Measurements from ENCODE around the gene KRT2. TPM values are rescaled to one million over a fixed set of nuclear protein-coding genes. Genes with fewer than 3 reads are reported as not detected.

KRT2 gene
- total and polyA plus RNA-seq, 2 of the 4 experiments (the other 2 are of a cell fraction): not detected

GRCh38 chr12:52686756-52687487 is 34.9 kb upstream of the KRT2 start:
- Histone ChIP-seq H2AFZ (replicated peaks; ENCODE audit: low read length, poor library complexity) (no peak overlapping the region), H3K9ac (ENCODE audit: low read depth, low read length) (no peak overlapping the region), H3K23ac (ENCODE audit: low read depth, low read length) (no peak overlapping the region), H3K36me3 (ENCODE audit: control insufficient read depth, insufficient read depth, low read length) (no peaks in the 10 kb centered on the region), H3K4me1 (ENCODE audit: control insufficient read depth, insufficient read depth, low read length) (peaks cover 2% of the 10 kb centered on the region; the same call in 1 of the 2 replicates), H2BK20ac (ENCODE audit: low read depth, low read length) (no peak overlapping the region), H2BK15ac (ENCODE audit: low read depth, low read length) (no peak overlapping the region), H3K4ac (ENCODE audit: low read depth, low read length) (no peak overlapping the region), H3K27me3 (ENCODE audit: control insufficient read depth, insufficient read depth, low read length) (peaks cover 51% of the 10 kb centered on the region), H4K5ac (ENCODE audit: low read depth, low read length) (no peak overlapping the region), H3K27ac (ENCODE audit: insufficient read depth, low read length) (no peak overlapping the region), H4K91ac (ENCODE audit: insufficient read depth, low read depth, low read length) (no peak overlapping the region), H2BK5ac (ENCODE audit: low read depth, low read length, poor library complexity, severe bottlenecking) (no peak overlapping the region), H3K14ac (replicated peaks; ENCODE audit: low read depth, low read length) (no peak overlapping the region), H3K9me1 (ENCODE audit: insufficient read depth, low read length) (no peaks in the 10 kb centered on the region), H3K18ac (ENCODE audit: low read depth, low read length) (no peak overlapping the region), H2AK9ac (replicated peaks; ENCODE audit: low read depth, low read length, poor library complexity) (no peak overlapping the region), H2AK5ac (ENCODE audit: low read depth, low read length) (no peak overlapping the region), H3K56ac (ENCODE audit: extremely low read depth, insufficient read depth, low read length) (no peak overlapping the region), H3K4me3 (ENCODE audit: insufficient read depth, low read depth, low read length) (no peak overlapping the region), H4K8ac (ENCODE audit: low read depth in 2 of 2, low read length in 2 of 2) (no peak overlapping the region), H4K20me1 (ENCODE audit: insufficient read depth, low read length) (no peaks in the 10 kb centered on the region), H3K79me1 (ENCODE audit: low read depth in 1 of 2, low read length in 2 of 2) (no peaks in the 10 kb centered on the region), H3K9me3 (ENCODE audit: control insufficient read depth, insufficient read depth, low read length) (no peaks in the 10 kb centered on the region), H3K4me2 (ENCODE audit: low read depth, low read length) (no peak overlapping the region), H2BK120ac (ENCODE audit: low read depth, low read length) (no peak overlapping the region)
- in situ Hi-C loops (cut with MboI; ENCODE audit: low sequenced_read_pairs): no loop called here
- intact Hi-C loops (cut with micrococcal nuclease): no loop called here
- TF ChIP-seq CTCF (conservative IDR thresholded peaks at IDR 0.05; ENCODE audit: low read depth, low read length) (no peak), RCOR1 (IDR thresholded peaks at IDR 0.05; ENCODE audit: insufficient replicate concordance, low read length) (no peak), FOS (IDR thresholded peaks at IDR 0.05; ENCODE audit: low read depth, low read length) (no peak), SMC3 (IDR thresholded peaks at IDR 0.05; ENCODE audit: low read depth, low read length) (no peak)
- WGBS, 2 experiments (ENCODE audit: extremely low coverage in 2 of 2, insufficient read length in 1 of 2): no CpG with 5 or more reads among the region's 9 CpGs
- dilution Hi-C loops (cut with HindIII; ENCODE audit: low sequenced_read_pairs, unreplicated experiment): no loop called here
- no TSS peak for BruUV-seq (replicated peaks)
- ATAC-seq (ENCODE audit: low read depth) (no peak), DNase-seq (no peak)
- ChIA-PET CTCF (no interaction called here), POLR2A (ENCODE audit: unreplicated experiment) (no interaction called here)

Data from IMR-90 (cell line).